Spleen (tissue), 11 donors: ENCODE results near the gene MEF2A. TPM values are rescaled to one million over a fixed set of nuclear protein-coding genes. Genes with fewer than 3 reads are reported as not detected.

Experiments used
- DNase-seq: peaks from one replicate; pipeline ENCODE4 v3.0.0-alpha.2; 2020
- H3K27ac ChIP-seq, 8 donors: fragments of 200-600 bp; sonication (generic) in 7 of 8; 1 replicate in 4 of 8; 2 replicates in 4 of 8; pipeline versions ENCODE4 v1.5.0 to v1.8.0; 2016 to 2021; ENCODE audit warnings: inconsistent platforms in 4 of 8, mild to moderate bottlenecking in 4 of 8, moderate library complexity in 1 of 8
- H3K27me3 ChIP-seq, 7 donors: fragments of 200-600 bp; sonication (generic) in 6 of 7; replicated peaks in 1 of 7; 1 replicate in 4 of 7; 2 replicates in 3 of 7; pipeline versions ENCODE4 v1.5.0 to v1.8.0; 2016 to 2021; ENCODE audit warnings: inconsistent platforms in 3 of 7, mild to moderate bottlenecking in 1 of 7
- H3K36me3 ChIP-seq, 6 donors: fragments of 200-600 bp; sonication (generic) in 5 of 6; 1 replicate in 4 of 6; 2 replicates in 2 of 6; pipeline versions ENCODE4 v1.5.0 to v1.8.0; 2016 to 2021; ENCODE audit warnings: inconsistent platforms in 2 of 6
- H3K4me1 ChIP-seq, 6 donors: fragments of 200-600 bp; sonication (generic) in 5 of 6; 1 replicate in 3 of 6; 2 replicates in 3 of 6; pipeline versions ENCODE4 v1.5.0 to v1.8.0; 2016 to 2021; ENCODE audit warnings: inconsistent platforms in 3 of 6
- H3K4me3 ChIP-seq, 8 donors: fragments of 200-600 bp; sonication (generic) in 7 of 8; 1 replicate in 4 of 8; 2 replicates in 4 of 8; pipeline versions ENCODE4 v1.5.0 to v1.8.0; 2016 to 2021; ENCODE audit warnings: inconsistent platforms in 4 of 8, mild to moderate bottlenecking in 4 of 8, moderate library complexity in 2 of 8
- H3K9me3 ChIP-seq, 8 donors: fragments of 200-600 bp; sonication (generic) in 7 of 8; 1 replicate in 4 of 8; 2 replicates in 4 of 8; pipeline versions ENCODE4 v1.5.0 to v1.8.0; 2016 to 2021; ENCODE audit warnings: inconsistent platforms in 4 of 8
- CTCF ChIP-seq, 11 experiments: fragments of 200-600 bp in 7 of 11; fragments of 450-650 bp in 4 of 11; sonication (generic) in 4 of 11; IDR thresholded peaks in 8 of 11; conservative IDR thresholded peaks in 3 of 11; 1 replicate in 7 of 11; 2 replicates in 4 of 11; pipeline versions ENCODE4 v1.4.0 to v1.8.0; 2016 to 2021; ENCODE audit warnings: antibody characterized with exemption in 11 of 11, inconsistent platforms in 4 of 11, mild to moderate bottlenecking in 1 of 11
- POLR2A ChIP-seq, 3 donors: fragments of 450-650 bp; IDR thresholded peaks; one replicate each; pipeline ENCODE4 v1.5.1; 2017; ENCODE audit warnings: antibody characterized with exemption in 3 of 3, mild to moderate bottlenecking in 1 of 3
- POLR2AphosphoS5 ChIP-seq, 3 donors: sonication (generic); formaldehyde crosslinking; IDR thresholded peaks; one replicate each; pipeline ENCODE4 v1.5.1; 2017; ENCODE audit warnings: antibody characterized with exemption in 3 of 3
- WGBS, 5 donors: extraction: QIAGEN DNeasy Blood & Tissue Kit in 3 of 5; methylation state at CpG; one replicate each; pipeline versions ENCODE4 v1.1.5 to v1.1.7; 2013 to 2018; 5-methylcytosine and 5-hydroxymethylcytosine counted together
- intact Hi-C: fragments of 100-400 bp; cut with DNase I; formaldehyde crosslinking; loops from one replicate; pipeline ENCODE4 v1.15.0; 2023; ENCODE audit warnings: low total_unique reads
- polyA plus RNA-seq, 3 donors: library from polyadenylated mRNA; stranded (reverse); fragments of 200-250 nt; gene quantifications; one replicate each; pipeline ENCODE4 v1.2.1, GENCODE V29; 2013
- total RNA-seq, 7 donors: library from RNA; depleted of rRNA in 3 of 7; stranded (reverse); fragments of >200 nt in 3 of 7; fragmentation: NEBNext Ultra II Directional in 4 of 7; extraction: Animal tissue kit (Norgen Biotek cat#: 25700) in 4 of 7; gene quantifications; one replicate each; pipeline versions ENCODE4 v1.1.0 to v1.2.1, GENCODE V29; 2016 to 2021
- donor health status: healthy with polysubstance abuse.
- donor health status: DM: no; HTN: no; CAD: no; lungs with moderate emphysema.
- donor health status: DM: no; HTN: no; CAD: no.
- donor health status: Bipolar disorder and iron deficiency.
- donor health status: healthy.
- donor health status: DM: no; HTN: no; CAD: no.
- donor health status: DM: yes; HTN: yes; CAD: no.

MEF2A gene
- total and polyA plus RNA-seq, 10 donors: 21.9 to 143 (median 90.6) TPM

GRCh38 chr15:99619712-99620111 lies 53.9 kb downstream of the MEF2A start:
- peak overlapping the region in 7 of 8 donors; percentile 14 to 84 (median 81) for H3K27ac ChIP-seq
- intact Hi-C loops: no loop called here
- TF ChIP-seq POLR2AphosphoS5 (IDR thresholded peaks at IDR 0.05): no peak
- TF ChIP-seq CTCF (IDR thresholded peaks at IDR 0.05 in 8 of 11, conservative IDR thresholded peaks at IDR 0.05 in 3 of 11): no peak
- no peak for TF ChIP-seq POLR2A (IDR thresholded peaks at IDR 0.05)
- 51 to 86% (median 64%) methylated on average over 2 of the region's 2 CpGs for WGBS, 5 donors
- H3K9me3 ChIP-seq: peaks cover 0 to 10% (median 4%) of the 10 kb centered on the region in 8 donors
- no peak overlapping the region for H3K4me3 ChIP-seq
- peaks cover 0 to 15% (median 0%) of the 10 kb centered on the region in 6 donors for H3K36me3 ChIP-seq
- H3K4me1 ChIP-seq: peaks cover 19 to 82% (median 48%) of the 10 kb centered on the region in 6 donors
- no peaks in the 10 kb centered on the region for H3K27me3 ChIP-seq
- no peak for DNase-seq

- TF ChIP-seq POLR2AphosphoS5 (IDR thresholded peaks at IDR 0.05) (no peak), CTCF (IDR thresholded peaks at IDR 0.05 in 8 of 11, conservative IDR thresholded peaks at IDR 0.05 in 3 of 11) (no peak)
- Histone ChIP-seq H3K27ac (peak overlapping the region in 7 of 8 donors; percentile 14 to 84 (median 81)), H3K27me3 (no peaks in the 10 kb centered on the region), H3K36me3 (peaks cover 0 to 15% (median 0%) of the 10 kb centered on the region in 6 donors), H3K4me1 (peaks cover 14 to 77% (median 44%) of the 10 kb centered on the region in 6 donors), H3K4me3 (no peak overlapping the region), H3K9me3 (peaks cover 0 to 14% (median 8%) of the 10 kb centered on the region in 8 donors)
- DNase-seq: no peak
- intact Hi-C loops: no loop called here
- WGBS, 5 donors: 76 to 90% (median 83%) methylated on average over 6 of the region's 6 CpGs
Measured at GRCh38 chr15:99620178-99620577, 54.4 kb downstream of the MEF2A start.

- H3K36me3 ChIP-seq: peaks cover 0 to 15% (median 0%) of the 10 kb centered on the region in 6 donors
- H3K27ac ChIP-seq: peak overlapping the region in 2 of 8 donors; percentile 84
- DNase-seq: no peak
- H3K9me3 ChIP-seq: peaks cover 0 to 19% (median 12%) of the 10 kb centered on the region in 8 donors
- peaks cover 11 to 76% (median 41%) of the 10 kb centered on the region in 6 donors for H3K4me1 ChIP-seq
- no peaks in the 10 kb centered on the region for H3K27me3 ChIP-seq
- intact Hi-C loops: no loop called here
- H3K4me3 ChIP-seq: no peak overlapping the region
- TF ChIP-seq POLR2A (IDR thresholded peaks at IDR 0.05): no peak
- TF ChIP-seq CTCF (IDR thresholded peaks at IDR 0.05 in 8 of 11, conservative IDR thresholded peaks at IDR 0.05 in 3 of 11): no peak
- TF ChIP-seq POLR2AphosphoS5 (IDR thresholded peaks at IDR 0.05): no peak
Measured at GRCh38 chr15:99621767-99622166, 56.0 kb downstream of the MEF2A start.

- intact Hi-C loops: no loop called here
- no peak for DNase-seq
- H3K36me3 ChIP-seq: peaks cover 0 to 18% (median 2%) of the 10 kb centered on the region in 6 donors
- no peaks in the 10 kb centered on the region for H3K27me3 ChIP-seq
- H3K9me3 ChIP-seq: peaks cover 0 to 19% (median 12%) of the 10 kb centered on the region in 8 donors
- peaks cover 6 to 78% (median 61%) of the 10 kb centered on the region in 6 donors for H3K4me1 ChIP-seq
- H3K4me3 ChIP-seq: no peak overlapping the region
- TF ChIP-seq POLR2AphosphoS5 (IDR thresholded peaks at IDR 0.05) (no peak), POLR2A (IDR thresholded peaks at IDR 0.05) (no peak), CTCF (IDR thresholded peaks at IDR 0.05 in 8 of 11, conservative IDR thresholded peaks at IDR 0.05 in 3 of 11) (no peak)
- H3K27ac ChIP-seq: peak overlapping the region in 4 of 8 donors; percentile 17 to 90 (median 86)
Measured at GRCh38 chr15:99628374-99629001, 62.7 kb downstream of the MEF2A start.
